Measurements from ENCODE around the gene HSPA4.

The HSPA4 gene

GRCh38 chr5:133142782-133143181 is 91.0 kb downstream of the HSPA4 start:
- in situ Hi-C loops (cut with HindIII; ENCODE audit: low pct_ligation_motif_present, low pct_unique_long_range_greater_than_20kb, low sequenced_read_pairs) = no loop called here

DNA sequence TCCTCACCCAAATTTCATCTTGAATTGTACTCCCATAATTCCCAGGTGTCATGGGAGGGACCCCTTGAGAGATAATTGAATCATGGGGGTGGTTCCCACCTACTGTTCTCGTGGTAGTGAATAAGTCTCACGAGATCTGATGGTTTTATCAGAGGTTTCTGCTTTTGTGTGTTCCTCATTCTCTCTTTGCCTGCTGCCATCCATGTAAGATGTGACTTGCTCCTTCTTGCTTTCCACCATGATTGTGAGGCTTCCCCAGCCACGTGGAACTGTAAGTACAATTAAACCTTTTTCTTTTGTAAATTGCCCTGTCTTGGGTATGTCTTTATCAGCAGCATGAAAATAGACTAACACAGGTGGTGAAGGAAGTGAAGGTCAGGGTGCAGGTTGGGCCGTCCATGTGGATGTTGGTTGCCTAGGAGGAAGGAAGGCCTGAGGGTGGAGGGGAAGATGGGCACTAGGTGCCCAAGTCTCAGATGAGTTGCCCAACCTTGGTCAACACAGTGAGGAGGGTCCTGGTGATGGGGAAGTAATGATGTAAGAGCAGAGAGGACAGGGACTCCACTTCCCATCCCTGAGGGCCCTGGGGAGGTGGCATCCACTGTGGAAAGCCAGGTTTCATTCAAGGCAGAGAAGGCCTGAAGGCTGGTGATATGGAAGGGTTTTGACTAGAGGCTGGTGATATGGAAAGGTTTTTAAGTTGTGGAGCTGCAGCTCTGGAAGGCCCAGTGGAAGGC is 92.6 kb downstream of the HSPA4 start:
- no peak for DNase-seq

More at GRCh38 chr5:133142782-133143181, 91.0 kb downstream of the HSPA4 start:
- DNase-seq = no peak

GRCh38 chr5:133145436-133146170 is 93.8 kb downstream of the HSPA4 start:
- in situ Hi-C loops (cut with HindIII; ENCODE audit: low pct_ligation_motif_present, low pct_unique_long_range_greater_than_20kb, low sequenced_read_pairs) = no loop called here
- no peak for DNase-seq

More for the DNA sequence above, 92.6 kb downstream of the HSPA4 start:
- in situ Hi-C loops (cut with HindIII; ENCODE audit: low pct_ligation_motif_present, low pct_unique_long_range_greater_than_20kb, low sequenced_read_pairs) = no loop called here

- in situ Hi-C loops (cut with HindIII; ENCODE audit: low pct_ligation_motif_present, low pct_unique_long_range_greater_than_20kb, low sequenced_read_pairs) = no loop called here
- no peak for DNase-seq
These were observed 95.6 kb downstream of the HSPA4 start for GRCh38 chr5:133147411-133147810.

GRCh38 chr5:133147815-133148567 is 96.2 kb downstream of the HSPA4 start:
- no peak for DNase-seq
- in situ Hi-C loops (cut with HindIII; ENCODE audit: low pct_ligation_motif_present, low pct_unique_long_range_greater_than_20kb, low sequenced_read_pairs) = no loop called here

DNA sequence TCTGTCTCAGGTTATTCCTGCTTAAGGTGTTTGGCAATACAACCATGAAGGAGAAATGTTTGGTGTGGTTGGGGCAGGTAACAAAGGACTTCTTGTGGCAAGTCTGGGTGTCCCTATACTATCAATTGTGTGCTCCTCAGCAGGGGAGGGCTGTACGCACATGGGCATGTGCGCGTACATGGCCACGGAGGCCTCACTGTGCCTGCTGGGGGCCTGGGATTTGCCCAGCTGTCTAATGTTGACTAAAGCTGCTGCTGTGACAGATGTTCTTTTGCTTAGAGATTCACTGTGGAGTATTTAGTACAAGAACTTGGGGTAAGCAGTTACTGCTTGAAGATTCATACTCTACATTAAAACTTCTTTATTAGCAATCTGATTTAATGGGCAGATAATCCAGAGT is 97.5 kb downstream of the HSPA4 start:
- no peak for DNase-seq
- in situ Hi-C loops (cut with HindIII; ENCODE audit: low pct_ligation_motif_present, low pct_unique_long_range_greater_than_20kb, low sequenced_read_pairs) = no loop called here

DNA sequence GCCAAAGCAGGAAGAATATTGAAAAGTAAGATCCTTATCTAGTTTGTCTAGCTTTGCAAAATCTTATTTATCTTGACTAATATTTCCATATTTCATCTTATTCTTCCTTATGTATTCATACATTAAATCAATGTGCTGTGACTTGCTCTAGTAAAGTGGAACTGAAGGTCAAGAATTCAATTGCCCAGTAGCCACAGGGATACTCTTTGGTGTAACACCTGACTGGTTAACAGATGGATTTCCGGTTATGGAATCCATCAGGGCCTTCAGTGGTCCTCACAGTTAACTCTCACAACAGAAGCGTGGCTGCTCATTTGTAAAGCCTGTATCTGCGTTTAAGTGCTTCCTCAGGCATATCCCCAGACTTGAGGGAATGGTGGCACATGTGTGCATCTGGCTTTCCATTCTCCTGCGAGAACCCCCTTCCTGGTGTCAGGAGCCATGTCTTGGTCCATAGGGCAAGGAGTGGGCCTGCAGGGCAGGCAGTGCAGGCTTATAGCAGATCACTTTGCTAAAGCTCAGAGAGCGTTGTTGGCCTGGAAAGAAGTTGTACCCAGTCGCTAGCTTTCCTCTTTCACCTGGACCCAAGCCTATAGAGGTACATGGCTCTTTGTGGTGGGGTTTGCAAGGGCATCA is 99.2 kb downstream of the HSPA4 start:
- in situ Hi-C loops (cut with HindIII; ENCODE audit: low pct_ligation_motif_present, low pct_unique_long_range_greater_than_20kb, low sequenced_read_pairs) = no loop called here
- DNase-seq = no peak

- in situ Hi-C loops (cut with HindIII; ENCODE audit: low pct_ligation_motif_present, low pct_unique_long_range_greater_than_20kb, low sequenced_read_pairs) = no loop called here
- no peak for DNase-seq
These were observed 102.7 kb downstream of the HSPA4 start for GRCh38 chr5:133154274-133155075.

GRCh38 chr5:133155326-133155969 is 103.6 kb downstream of the HSPA4 start:
- in situ Hi-C loops (cut with HindIII; ENCODE audit: low pct_ligation_motif_present, low pct_unique_long_range_greater_than_20kb, low sequenced_read_pairs) = no loop called here
- DNase-seq = no peak

Measured in ACHN (cell line).